Glomerular visceral epithelial cell (primary cell): ENCODE results near the gene TANC1.
A peak's percentile ranks its signal among the peaks of the same experiment; 100 is the strongest.
"Not testable (repeated sequence)": the region's sequence is repeated elsewhere in the genome, so short reads cannot be mapped to it uniquely, and the experiment has no call there.

Experiments used
- DNase-seq: peaks from one replicate; pipeline ENCODE4 v3.0.0-alpha.2; 2016; ENCODE audit errors: extremely low spot score

The TANC1 gene

GRCh38 chr2:159089543-159089942 is 121.1 kb downstream of the TANC1 start:
- no peak for DNase-seq

- DNase-seq: peak; percentile 95
Observed at GRCh38 chr2:159090514-159091201, 122.2 kb downstream of the TANC1 start.

DNA sequence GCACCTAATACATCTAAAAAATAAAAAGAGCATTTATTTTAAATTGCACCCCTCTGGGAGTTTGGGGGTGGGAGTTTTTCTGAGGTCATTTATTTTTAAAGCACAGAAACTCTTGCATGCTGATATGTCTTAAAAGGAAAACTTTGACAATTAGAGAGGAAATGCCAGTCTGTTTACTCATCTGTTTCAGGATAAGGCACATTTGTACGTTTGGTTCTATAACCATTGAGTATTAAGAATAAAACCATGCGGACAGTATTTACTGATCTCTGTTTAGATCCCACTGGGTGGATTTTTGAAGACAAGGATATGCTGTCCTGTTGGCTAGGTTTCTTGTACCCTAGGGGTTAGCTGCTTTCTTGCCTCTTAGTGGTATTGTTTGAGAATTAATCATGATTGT is 122.9 kb downstream of the TANC1 start:
- peak; percentile 35 for DNase-seq

- DNase-seq: no peak
Observed at GRCh38 chr2:159091976-159092375, 123.5 kb downstream of the TANC1 start.

- DNase-seq: no peak
Observed at GRCh38 chr2:159093497-159093896, 125.1 kb downstream of the TANC1 start.

DNA sequence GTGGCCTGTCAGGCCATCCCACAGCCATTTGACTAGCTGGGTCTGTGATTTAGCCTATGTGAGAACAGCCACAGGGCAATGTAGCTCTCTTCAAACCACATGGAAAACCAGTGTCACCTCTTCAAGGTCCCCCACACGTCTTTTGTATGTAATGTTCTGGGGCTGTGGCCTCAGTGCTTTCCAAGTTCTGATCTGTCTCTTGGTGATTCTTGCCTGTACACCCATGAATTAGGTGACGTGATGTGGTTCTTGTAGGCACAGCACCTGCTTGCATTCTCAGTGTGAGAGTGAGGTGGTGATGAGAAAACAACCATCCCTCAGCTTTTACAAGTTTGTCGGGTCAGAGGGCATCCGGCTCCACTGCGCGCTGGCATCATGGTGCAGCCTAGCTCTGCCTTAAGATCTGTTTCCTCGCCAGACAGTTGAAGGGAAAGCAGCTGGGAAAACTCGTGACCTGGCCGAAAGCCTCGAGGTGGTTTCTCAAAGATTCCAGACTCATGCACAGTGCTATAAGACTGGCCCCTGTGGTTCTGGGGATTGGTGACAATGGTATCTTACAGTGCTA is 125.8 kb downstream of the TANC1 start:
- no peak for DNase-seq

DNA sequence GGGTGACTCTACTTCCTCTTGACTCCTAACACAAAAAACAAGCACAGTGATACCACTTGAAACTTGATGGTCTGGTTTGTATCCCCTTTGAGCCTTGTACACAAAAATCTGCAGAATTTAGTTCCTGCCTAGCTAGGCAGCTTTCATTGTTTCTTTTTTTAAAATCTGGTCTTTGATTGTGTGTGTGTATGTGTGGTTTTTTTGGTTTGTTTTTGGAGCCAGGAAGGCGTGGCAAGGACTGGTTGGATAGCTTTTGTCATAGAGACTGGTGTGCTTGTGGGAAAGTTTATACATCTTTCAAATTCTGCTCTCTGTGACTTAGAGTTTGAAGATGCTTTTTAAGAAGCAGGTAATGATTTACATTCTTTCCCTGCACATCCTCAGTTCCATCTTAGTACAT is 127.4 kb downstream of the TANC1 start:
- DNase-seq: no peak

DNA sequence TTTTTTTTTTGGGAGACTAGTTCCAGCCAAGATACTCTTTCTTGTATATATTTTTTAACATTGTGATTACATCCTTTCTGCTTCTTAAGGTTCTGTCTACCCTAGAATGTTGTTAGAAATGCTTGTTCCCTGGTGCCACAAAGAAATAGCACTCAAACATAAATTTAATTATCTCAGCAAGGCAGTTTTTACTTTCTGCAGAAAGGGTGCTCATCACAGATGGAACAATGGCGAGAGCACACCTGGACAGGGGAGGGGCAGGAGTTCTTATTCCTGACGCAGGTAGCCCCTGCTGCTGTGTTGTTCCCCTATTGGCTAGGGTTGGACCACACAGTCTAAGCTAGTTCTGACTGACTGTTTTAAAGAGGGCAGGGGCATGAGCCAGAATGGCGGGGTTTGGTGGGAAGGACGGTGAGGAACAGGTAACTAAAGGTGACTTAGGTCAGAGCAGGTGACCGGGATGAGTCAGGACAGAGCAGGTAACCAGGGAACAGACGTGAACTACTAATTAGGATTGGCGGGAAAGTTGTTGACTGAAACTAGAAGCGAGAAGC is 127.9 kb downstream of the TANC1 start:
- not testable (repeated sequence) for DNase-seq

DNA sequence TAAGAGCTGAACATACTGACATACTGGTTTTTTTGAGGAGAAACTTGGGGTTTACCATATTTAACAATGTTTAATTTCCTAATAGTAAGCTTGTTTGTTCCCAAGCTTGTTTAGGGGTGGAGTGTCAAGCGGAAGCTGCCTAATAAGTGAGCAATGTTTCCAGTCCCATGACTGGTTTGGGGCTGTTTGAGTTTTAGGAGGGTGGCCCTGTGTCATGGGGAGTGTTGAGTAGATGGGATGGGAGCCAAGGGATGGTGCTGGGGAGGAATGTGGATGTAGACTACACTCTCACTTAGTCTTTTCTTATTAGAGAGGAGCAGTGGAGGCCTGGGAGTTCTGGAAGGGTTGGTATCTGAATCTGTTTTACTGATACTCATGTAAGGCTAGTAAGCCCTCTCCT is 128.5 kb downstream of the TANC1 start:
- DNase-seq: no peak

DNA sequence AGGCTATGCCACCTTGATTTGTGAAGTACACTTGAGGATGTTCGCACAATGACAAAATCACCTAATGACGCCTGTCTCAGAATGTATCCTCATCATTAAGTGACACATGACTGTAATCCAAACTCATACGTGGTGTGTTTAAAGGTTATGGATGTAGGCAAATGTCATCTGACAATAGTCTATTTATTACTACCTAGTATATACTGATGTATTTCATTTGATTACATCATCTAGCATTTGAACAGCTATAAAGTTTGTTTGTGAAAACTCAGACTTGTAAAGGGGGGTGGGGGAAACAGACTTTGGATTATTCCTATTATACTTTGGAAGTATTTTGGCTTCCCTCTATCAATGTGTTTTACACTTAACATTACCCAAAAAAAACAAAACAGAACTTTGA is 129.9 kb downstream of the TANC1 start:
- DNase-seq: no peak

DNA sequence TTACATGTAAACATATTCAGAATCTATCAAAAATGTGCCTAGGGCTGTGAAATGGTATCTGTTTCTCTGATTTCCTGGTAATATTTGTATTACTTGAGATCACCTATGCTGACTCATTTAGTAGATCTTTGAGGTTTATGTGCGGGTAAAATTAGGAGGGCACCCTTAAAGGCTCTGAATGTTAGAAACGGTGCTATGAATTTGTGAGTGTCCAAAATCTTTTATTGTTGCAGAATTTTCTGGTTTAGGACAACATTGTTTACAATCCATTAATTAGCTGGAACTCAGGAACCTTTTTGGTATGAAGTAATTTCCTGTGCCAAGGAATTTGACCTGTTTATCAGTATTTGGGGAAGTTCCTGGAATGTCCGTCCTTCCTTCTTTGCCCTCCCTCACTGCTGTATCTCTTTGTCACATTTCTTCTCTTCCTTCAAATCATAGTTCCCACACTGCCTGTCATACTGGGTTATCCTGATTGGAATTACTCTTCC is 130.5 kb downstream of the TANC1 start:
- DNase-seq: no peak

GRCh38 chr2:159101755-159102489 is 133.5 kb downstream of the TANC1 start:
- DNase-seq: no peak

- no peak for DNase-seq
Observed at GRCh38 chr2:159103411-159103810, 135.0 kb downstream of the TANC1 start.

DNA sequence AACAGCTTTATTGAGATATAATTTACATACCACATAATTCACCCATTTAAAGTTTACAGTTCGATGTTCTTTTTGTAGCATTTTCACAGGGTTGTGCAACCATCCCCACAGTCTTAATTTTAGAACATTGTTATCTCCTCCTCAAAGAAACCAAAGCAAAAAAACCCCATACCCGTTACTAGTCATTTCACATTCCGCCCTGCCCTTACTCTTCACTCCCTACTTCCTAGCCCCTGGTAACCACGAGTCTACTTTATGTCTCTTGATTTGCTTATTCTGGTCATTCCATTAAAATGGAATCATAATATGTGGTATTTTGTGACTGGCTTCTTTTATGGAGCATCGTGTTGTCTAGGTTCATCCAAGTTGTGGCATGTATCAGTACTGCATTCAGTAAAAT is 137.7 kb downstream of the TANC1 start:
- DNase-seq: no peak

- no peak for DNase-seq
Observed at GRCh38 chr2:159108181-159108893, 139.9 kb downstream of the TANC1 start.

DNA sequence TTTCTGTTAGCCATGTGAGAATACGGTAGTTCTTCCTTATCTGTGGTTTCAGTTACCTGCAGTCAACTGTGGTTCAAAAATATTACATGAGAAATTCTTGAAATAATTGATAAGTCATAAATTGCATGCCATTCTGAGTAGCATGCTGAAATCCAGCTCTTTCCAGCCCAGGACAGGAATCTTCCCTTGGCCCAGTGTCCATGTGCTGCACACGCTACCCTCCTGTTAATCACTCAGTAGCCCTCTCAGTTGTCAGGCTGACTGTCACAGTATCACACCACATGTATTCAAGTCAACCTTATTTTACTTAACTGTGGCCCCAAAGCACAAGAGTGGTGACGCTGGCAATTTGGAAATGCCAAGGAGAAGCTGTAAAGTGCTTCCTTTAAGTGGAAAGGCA is 141.1 kb downstream of the TANC1 start:
- DNase-seq: no peak

- DNase-seq: no peak
Observed at GRCh38 chr2:159110784-159111183, 142.3 kb downstream of the TANC1 start.

DNA sequence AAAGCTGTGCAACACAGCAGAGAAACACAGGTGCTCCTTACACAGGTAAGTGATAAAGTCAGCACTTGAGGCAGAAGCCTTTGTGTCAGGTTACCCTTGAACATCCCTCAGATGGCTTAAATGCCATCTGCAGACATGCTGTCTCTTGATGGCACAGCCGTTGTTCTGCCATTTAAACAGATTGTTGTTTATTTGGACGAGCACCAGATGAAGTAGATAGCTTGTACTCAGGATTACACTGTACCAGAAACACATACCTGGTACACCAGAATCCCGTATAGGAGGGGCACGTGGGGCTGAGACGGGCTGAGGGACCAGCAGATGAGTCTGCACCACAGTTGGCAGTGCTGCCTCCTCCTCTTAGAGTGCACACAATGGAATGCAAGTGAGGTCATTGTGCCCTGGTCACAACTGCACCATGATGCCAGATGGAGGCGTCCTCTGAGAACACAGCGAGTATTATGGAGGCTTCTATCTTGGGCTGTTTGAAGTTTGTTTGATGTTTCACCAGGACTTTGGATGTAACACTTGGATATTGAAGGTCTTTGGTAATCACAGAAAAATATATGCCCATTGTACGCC is 143.0 kb downstream of the TANC1 start:
- no peak for DNase-seq

DNA sequence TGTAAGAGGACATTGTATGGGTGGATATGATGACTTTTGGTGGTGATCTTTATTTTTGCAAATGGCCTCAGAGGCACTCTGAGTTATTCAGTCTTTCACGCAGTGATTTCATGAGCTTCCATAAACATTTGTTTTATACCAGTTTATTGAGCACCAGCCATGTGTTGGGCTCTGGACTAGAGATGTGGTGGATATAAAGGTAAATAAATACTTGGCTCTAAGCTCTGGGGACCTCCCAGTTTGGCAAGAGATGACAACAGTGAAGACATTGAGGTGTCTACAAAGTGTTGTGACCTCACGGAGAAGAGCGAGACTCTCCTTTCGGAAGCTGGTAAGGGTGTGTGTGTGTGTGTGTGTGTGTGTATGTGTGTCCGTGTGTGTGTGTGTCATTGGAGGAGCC is 146.4 kb downstream of the TANC1 start:
- DNase-seq: no peak

- DNase-seq: no peak
Observed at GRCh38 chr2:159116922-159117321, 148.5 kb downstream of the TANC1 start.

GRCh38 chr2:159117658-159118057 is 149.2 kb downstream of the TANC1 start:
- DNase-seq: no peak
